RWPE1 (cell line): ENCODE data around the gene ARRDC1.
A peak's percentile ranks its signal among the peaks of the same experiment; 100 is the strongest.
"Not testable (repeated sequence)": the region's sequence is repeated elsewhere in the genome, so short reads cannot be mapped to it uniquely, and the experiment has no call there.

ENCODE experiments used
- CTCF ChIA-PET: fragments of 350-600 bp; sonication (Branson Sonifier 250); formaldehyde crosslinking; extraction: SDS; loops from one replicate; lab custom pipeline; 2021; lab: Yijun Ruan, JAX
- POLR2A ChIA-PET: fragments of 400-600 bp; formaldehyde crosslinking; extraction: SDS; loops from one replicate; lab custom pipeline; 2020; ENCODE audit warnings: antibody characterized with exemption; ENCODE audit not compliant: low non-redundant PET; lab: Yijun Ruan, JAX
- DNase-seq: peaks from one replicate; pipeline ENCODE4 v3.0.0; 2012; ENCODE audit warnings: low spot score
- H3K27ac ChIP-seq: fragments of 450-650 bp; 2 replicates; pipeline ENCODE4 v1.5.1; 2017
- TF ChIP-seq, protein P1 (sequence below): fragments of 450-650 bp; conservative IDR thresholded peaks from 2 replicates; pipeline ENCODE4 v1.5.1; 2017; ENCODE audit warnings: low read depth, mild to moderate bottlenecking

Gene ARRDC1

GRCh38 chr9:137620581-137620980 lies 15.1 kb downstream of the ARRDC1 start:
- H3K27ac ChIP-seq = peak overlapping the region; percentile 55
- TF ChIP-seq, protein P1, sequence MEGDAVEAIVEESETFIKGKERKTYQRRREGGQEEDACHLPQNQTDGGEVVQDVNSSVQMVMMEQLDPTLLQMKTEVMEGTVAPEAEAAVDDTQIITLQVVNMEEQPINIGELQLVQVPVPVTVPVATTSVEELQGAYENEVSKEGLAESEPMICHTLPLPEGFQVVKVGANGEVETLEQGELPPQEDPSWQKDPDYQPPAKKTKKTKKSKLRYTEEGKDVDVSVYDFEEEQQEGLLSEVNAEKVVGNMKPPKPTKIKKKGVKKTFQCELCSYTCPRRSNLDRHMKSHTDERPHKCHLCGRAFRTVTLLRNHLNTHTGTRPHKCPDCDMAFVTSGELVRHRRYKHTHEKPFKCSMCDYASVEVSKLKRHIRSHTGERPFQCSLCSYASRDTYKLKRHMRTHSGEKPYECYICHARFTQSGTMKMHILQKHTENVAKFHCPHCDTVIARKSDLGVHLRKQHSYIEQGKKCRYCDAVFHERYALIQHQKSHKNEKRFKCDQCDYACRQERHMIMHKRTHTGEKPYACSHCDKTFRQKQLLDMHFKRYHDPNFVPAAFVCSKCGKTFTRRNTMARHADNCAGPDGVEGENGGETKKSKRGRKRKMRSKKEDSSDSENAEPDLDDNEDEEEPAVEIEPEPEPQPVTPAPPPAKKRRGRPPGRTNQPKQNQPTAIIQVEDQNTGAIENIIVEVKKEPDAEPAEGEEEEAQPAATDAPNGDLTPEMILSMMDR = no peak
- POLR2A ChIA-PET = interaction anchor here (2.5 kb wide), 1 partner anchor 15 kb away, joined by 10 read pairs; the partner anchor contains the start of gene ARRDC1
- DNase-seq = no peak
- CTCF ChIA-PET = interaction anchor here (0.6 to 1.1 kb wide), 4 partner anchors 32 to 318 kb away, joined by 3 read pairs; no protein-coding TSS in a partner anchor

GRCh38 chr9:137621131-137621757 lies 15.8 kb downstream of the ARRDC1 start:
- ChIA-PET CTCF (interaction anchor here (0.7 to 1.1 kb wide), 3 partner anchors 33 to 218 kb away, joined by 3 to 8 read pairs (median 3); no protein-coding TSS in a partner anchor), POLR2A (no interaction called here)
- TF ChIP-seq, protein P1 = no peak; the same call in 1 of the 2 replicates
- DNase-seq = no peak
- no peak overlapping the region for H3K27ac ChIP-seq

- POLR2A ChIA-PET = interaction anchor here (0.7 kb wide), 1 partner anchor 80 kb away, joined by 6 read pairs; no protein-coding TSS in a partner anchor
- H3K27ac ChIP-seq = peak overlapping the region; percentile 36
- not testable (repeated sequence) for DNase-seq
- CTCF ChIA-PET = interaction anchor here (1.0 kb wide), 1 partner anchor 51 kb away, joined by 8 read pairs; no protein-coding TSS in a partner anchor
Measured at GRCh38 chr9:137622211-137622610, 16.7 kb downstream of the ARRDC1 start.

- no peak overlapping the region for H3K27ac ChIP-seq
- ChIA-PET CTCF (interaction anchor here (0.6 kb wide), 2 partner anchors 31 to 1243 kb away, joined by 3 to 4 read pairs; no protein-coding TSS in a partner anchor), POLR2A (interaction anchor here (0.7 kb wide), 1 partner anchor 42 kb away, joined by 13 read pairs; no protein-coding TSS in a partner anchor)
- TF ChIP-seq, protein P1 = no peak
- no peak for DNase-seq
Measured at GRCh38 chr9:137626464-137626863, 21.0 kb downstream of the ARRDC1 start.

DNA sequence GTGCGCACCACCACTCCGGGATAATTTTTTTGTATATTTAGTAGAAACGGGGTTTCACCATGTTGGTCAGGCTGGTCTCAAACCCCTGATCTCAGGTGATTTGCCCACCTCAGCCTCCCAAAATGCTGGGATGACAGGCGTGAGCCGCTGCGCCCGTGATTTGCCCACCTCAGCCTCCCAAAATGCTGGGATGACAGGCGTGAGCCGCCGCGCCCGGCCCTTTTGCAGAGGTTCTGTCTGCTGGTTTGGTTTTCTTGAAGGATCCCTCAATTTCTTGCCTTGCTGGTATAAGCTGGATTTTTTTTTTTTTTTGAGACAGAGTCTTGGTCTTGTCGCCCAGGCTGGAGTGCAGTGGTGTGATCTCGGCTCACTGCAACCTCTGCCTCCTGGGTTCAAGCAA lies 21.9 kb downstream of the ARRDC1 start:
- POLR2A ChIA-PET = not testable (repeated sequence)
- H3K27ac ChIP-seq = peak overlapping the region; percentile 27; the same call in 1 of the 2 replicates
- CTCF ChIA-PET = interaction anchor here (0.5 kb wide), 1 partner anchor 10 kb away, joined by 4 read pairs; no protein-coding TSS in a partner anchor

DNA sequence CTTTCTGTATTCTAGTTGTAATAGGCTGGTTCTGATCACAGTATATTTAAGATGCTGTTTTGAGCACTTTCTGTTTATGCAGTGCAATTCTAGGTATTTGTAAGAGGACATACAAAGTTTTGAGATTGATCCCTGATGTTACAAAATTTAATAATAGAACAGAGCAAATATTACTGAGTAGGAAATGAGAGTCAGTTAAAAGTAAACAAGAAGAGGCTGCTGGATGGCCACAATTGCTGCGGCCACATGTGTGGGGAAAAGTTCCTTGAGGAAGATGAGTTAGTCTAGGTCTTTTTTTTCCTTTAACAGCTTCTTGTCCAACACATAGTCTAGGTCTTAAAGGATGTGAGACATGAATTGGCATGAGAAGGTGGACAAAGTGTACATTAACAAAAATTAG lies 24.6 kb downstream of the ARRDC1 start:
- TF ChIP-seq, protein P1 = no peak
- ChIA-PET POLR2A (no interaction called here), CTCF (interaction anchor here (0.7 to 0.9 kb wide), 2 partner anchors 31 to 1678 kb away, joined by 3 to 4 read pairs; no protein-coding TSS in a partner anchor)
- H3K27ac ChIP-seq = no peak overlapping the region
- DNase-seq = no peak

More for the DNA sequence above, 21.9 kb downstream of the ARRDC1 start:
- not testable (repeated sequence) for DNase-seq

DNA sequence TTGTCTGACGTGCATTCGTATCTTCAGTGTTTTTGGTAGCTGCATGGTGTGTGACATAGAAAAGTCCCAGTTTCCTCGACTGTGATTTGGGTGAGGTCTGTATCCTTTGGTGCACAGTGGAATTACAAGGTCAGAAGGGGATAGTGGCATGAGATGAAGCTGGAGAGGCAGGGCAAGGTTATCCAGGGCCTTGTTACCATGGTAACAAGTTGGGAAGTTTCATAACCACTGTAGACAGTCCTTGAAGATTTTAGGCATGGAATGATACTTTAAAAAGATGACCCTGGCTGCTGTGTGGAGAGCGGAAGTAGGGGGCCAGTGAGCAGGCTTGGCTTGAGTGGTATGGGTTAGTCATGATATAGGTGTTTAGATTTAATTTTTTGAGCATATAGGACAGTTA lies 25.2 kb downstream of the ARRDC1 start:
- TF ChIP-seq, protein P1 = no peak
- no peak for DNase-seq
- ChIA-PET POLR2A (no interaction called here), CTCF (no interaction called here)
- H3K27ac ChIP-seq = no peak overlapping the region
